Neural progenitor cell (in vitro differentiated cells): ENCODE data around the gene PGAP3. TPM values are rescaled to one million over a fixed set of nuclear protein-coding genes. Genes with fewer than 3 reads are reported as not detected.

Source experiments
- DNase-seq: peaks from one replicate; pipeline ENCODE4 v3.0.0-alpha.2; 2016; ENCODE audit warnings: low spot score
- H2AFZ ChIP-seq: fragments of 200-600 bp; sonication (generic); replicated peaks from 2 replicates; pipeline ENCODE4 v1.6.1; 2016; ENCODE audit warnings: antibody characterized with exemption
- H3F3A ChIP-seq: fragments of 200-600 bp; sonication (generic); 2 replicates; pipeline ENCODE4 v1.6.1; 2016; ENCODE audit warnings: antibody characterized with exemption, low read depth
- H3K27ac ChIP-seq: fragments of 200-600 bp; sonication (generic); 2 replicates; pipeline ENCODE4 v1.5.1; 2016; ENCODE audit warnings: mild to moderate bottlenecking
- H3K27me3 ChIP-seq: fragments of 200-600 bp; sonication (generic); 2 replicates; pipeline ENCODE4 v1.6.1; 2016; ENCODE audit warnings: mild to moderate bottlenecking, moderate library complexity
- H3K36me3 ChIP-seq: fragments of 200-600 bp; sonication (generic); 2 replicates; pipeline ENCODE4 v1.5.1; 2016
- H3K4me1 ChIP-seq: fragments of 200-600 bp; sonication (generic); 2 replicates; pipeline ENCODE4 v1.6.1; 2016; ENCODE audit warnings: mixed run types
- H3K4me2 ChIP-seq: fragments of 200-600 bp; sonication (generic); 2 replicates; pipeline ENCODE4 v1.6.1; 2016
- H3K4me3 ChIP-seq: fragments of 200-600 bp; sonication (generic); 2 replicates; pipeline ENCODE4 v1.5.1; 2016
- H3K79me2 ChIP-seq: fragments of 200-600 bp; sonication (generic); 2 replicates; pipeline ENCODE4 v1.6.1; 2016; ENCODE audit warnings: low read depth
- H3K9ac ChIP-seq: fragments of 200-600 bp; sonication (generic); 2 replicates; pipeline ENCODE4 v1.6.1; 2016
- H3K9me3 ChIP-seq: fragments of 200-600 bp; sonication (generic); 2 replicates; pipeline ENCODE4 v1.5.1; 2016; ENCODE audit warnings: low read depth
- H4K20me1 ChIP-seq: fragments of 200-600 bp; sonication (generic); 2 replicates; pipeline ENCODE4 v1.6.1; 2016; ENCODE audit warnings: low read depth
- H3K27ac Mint-ChIP-seq: 3 replicates; pipeline ENCODE4 v1.8.0; 2021; ENCODE audit warnings: mixed read lengths
- H3K27me3 Mint-ChIP-seq: 2 replicates; pipeline ENCODE4 v1.8.0; 2022; ENCODE audit warnings: low read depth, mild to moderate bottlenecking, inconsistent platforms, moderate library complexity, mixed read lengths; ENCODE audit not compliant: insufficient read depth
- H3K36me3 Mint-ChIP-seq: 3 replicates; pipeline ENCODE4 v1.8.0; 2021; ENCODE audit warnings: mixed read lengths
- H3K4me1 Mint-ChIP-seq: 3 replicates; pipeline ENCODE4 v1.8.0; 2021; ENCODE audit warnings: mixed read lengths
- H3K4me3 Mint-ChIP-seq: 3 replicates; pipeline ENCODE4 v1.8.0; 2021; ENCODE audit warnings: mild to moderate bottlenecking, moderate library complexity, mixed read lengths
- H3K9me3 Mint-ChIP-seq: 3 replicates; pipeline ENCODE4 v1.8.0; 2020; ENCODE audit warnings: mixed read lengths
- EZH2 ChIP-seq: fragments of 200-600 bp; sonication (generic); IDR thresholded peaks from 2 replicates; pipeline ENCODE4 v1.6.1; 2017; ENCODE audit warnings: antibody characterized with exemption, mild to moderate bottlenecking, moderate library complexity
- EZH2phosphoT487 ChIP-seq: fragments of 200-600 bp; sonication (generic); IDR thresholded peaks from 2 replicates; pipeline ENCODE4 v1.6.1; 2017; ENCODE audit warnings: antibody characterized with exemption
- total RNA-seq: library from RNA; depleted of rRNA; stranded (reverse); fragments of >200 nt; gene quantifications from 2 replicates; pipeline ENCODE4 v1.2.3, GENCODE V29; 2015; ENCODE audit warnings: low replicate concordance
- TF ChIP-seq, protein P1 (sequence below): fragments of 200-600 bp; sonication (generic); IDR thresholded peaks from 2 replicates; pipeline ENCODE4 v1.5.1; 2017; ENCODE audit warnings: antibody characterized with exemption, mild to moderate bottlenecking

The PGAP3 gene
- total RNA-seq, 1 donor from 2014 or later, result 6.6 TPM

GRCh38 chr17:39716073-39716818 is 28.4 kb upstream of the PGAP3 start:
- no peaks in the 10 kb centered on the region for H3K4me1 Mint-ChIP-seq
- H3K27ac Mint-ChIP-seq, result no peak overlapping the region
- Histone ChIP-seq H3K4me1 (no peaks in the 10 kb centered on the region), H3K4me3 (no peak overlapping the region), H3K9ac (no peak overlapping the region), H3K36me3 (no peaks in the 10 kb centered on the region), H3K4me2 (no peak overlapping the region), H2AFZ (no peak overlapping the region), H3K9me3 (no peaks in the 10 kb centered on the region), H4K20me1 (peaks cover 6% of the 10 kb centered on the region), H3K27ac (no peak overlapping the region), H3K79me2 (no peaks in the 10 kb centered on the region), H3F3A (peaks cover under 1% of the 10 kb centered on the region), H3K27me3 (no peaks in the 10 kb centered on the region)
- no peak for TF ChIP-seq EZH2
- TF ChIP-seq, protein P1, sequence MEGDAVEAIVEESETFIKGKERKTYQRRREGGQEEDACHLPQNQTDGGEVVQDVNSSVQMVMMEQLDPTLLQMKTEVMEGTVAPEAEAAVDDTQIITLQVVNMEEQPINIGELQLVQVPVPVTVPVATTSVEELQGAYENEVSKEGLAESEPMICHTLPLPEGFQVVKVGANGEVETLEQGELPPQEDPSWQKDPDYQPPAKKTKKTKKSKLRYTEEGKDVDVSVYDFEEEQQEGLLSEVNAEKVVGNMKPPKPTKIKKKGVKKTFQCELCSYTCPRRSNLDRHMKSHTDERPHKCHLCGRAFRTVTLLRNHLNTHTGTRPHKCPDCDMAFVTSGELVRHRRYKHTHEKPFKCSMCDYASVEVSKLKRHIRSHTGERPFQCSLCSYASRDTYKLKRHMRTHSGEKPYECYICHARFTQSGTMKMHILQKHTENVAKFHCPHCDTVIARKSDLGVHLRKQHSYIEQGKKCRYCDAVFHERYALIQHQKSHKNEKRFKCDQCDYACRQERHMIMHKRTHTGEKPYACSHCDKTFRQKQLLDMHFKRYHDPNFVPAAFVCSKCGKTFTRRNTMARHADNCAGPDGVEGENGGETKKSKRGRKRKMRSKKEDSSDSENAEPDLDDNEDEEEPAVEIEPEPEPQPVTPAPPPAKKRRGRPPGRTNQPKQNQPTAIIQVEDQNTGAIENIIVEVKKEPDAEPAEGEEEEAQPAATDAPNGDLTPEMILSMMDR, result no peak
- TF ChIP-seq EZH2phosphoT487, result no peak
- H3K9me3 Mint-ChIP-seq, result no peaks in the 10 kb centered on the region
- no peak overlapping the region for H3K4me3 Mint-ChIP-seq
- peaks cover 4% of the 10 kb centered on the region for H3K27me3 Mint-ChIP-seq
- DNase-seq, result no peak
- peaks cover 22% of the 10 kb centered on the region for H3K36me3 Mint-ChIP-seq

DNA sequence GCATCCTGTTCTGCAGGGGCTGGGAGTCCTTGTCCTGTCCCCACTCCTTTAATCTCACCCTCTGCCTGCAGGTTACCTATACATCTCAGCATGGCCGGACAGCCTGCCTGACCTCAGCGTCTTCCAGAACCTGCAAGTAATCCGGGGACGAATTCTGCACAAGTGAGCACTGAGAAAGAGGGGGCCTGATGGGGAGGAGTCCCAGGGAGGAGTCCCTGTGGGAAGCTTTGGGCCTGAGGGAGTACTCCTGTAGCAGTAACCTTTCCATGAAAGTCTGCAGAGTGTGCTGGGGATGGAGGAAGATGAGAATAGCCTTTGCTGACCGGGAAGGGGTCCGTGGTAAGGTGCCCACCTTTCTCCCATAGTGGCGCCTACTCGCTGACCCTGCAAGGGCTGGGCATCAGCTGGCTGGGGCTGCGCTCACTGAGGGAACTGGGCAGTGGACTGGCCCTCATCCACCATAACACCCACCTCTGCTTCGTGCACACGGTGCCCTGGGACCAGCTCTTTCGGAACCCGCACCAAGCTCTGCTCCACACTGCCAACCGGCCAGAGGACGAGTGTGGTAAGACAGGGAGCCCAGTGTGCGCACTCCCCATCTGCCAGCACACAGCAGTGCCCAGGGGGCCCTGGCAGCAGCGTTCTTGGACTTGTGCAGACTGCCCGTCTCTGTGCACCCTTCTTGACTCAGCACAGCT is 27.7 kb upstream of the PGAP3 start:
- TF ChIP-seq, protein P1, result no peak
- TF ChIP-seq EZH2 (no peak), EZH2phosphoT487 (no peak)
- no peaks in the 10 kb centered on the region for H3F3A ChIP-seq
- H3K79me2 ChIP-seq, result no peaks in the 10 kb centered on the region
- H3K36me3 ChIP-seq, result no peaks in the 10 kb centered on the region
- no peak for DNase-seq
- no peak overlapping the region for H2AFZ ChIP-seq
- peaks cover 6% of the 10 kb centered on the region for H4K20me1 ChIP-seq
- H3K27ac ChIP-seq, result no peak overlapping the region
- Mint-ChIP-seq H3K27ac (no peak overlapping the region), H3K4me1 (no peaks in the 10 kb centered on the region), H3K27me3 (peaks cover 3% of the 10 kb centered on the region), H3K36me3 (peaks cover 22% of the 10 kb centered on the region), H3K9me3 (no peaks in the 10 kb centered on the region), H3K4me3 (peak overlapping the region; percentile 35)
- H3K9me3 ChIP-seq, result no peaks in the 10 kb centered on the region
- H3K4me1 ChIP-seq, result no peaks in the 10 kb centered on the region
- no peaks in the 10 kb centered on the region for H3K27me3 ChIP-seq
- no peak overlapping the region for H3K4me2 ChIP-seq
- no peak overlapping the region for H3K9ac ChIP-seq
- H3K4me3 ChIP-seq, result no peak overlapping the region

DNA sequence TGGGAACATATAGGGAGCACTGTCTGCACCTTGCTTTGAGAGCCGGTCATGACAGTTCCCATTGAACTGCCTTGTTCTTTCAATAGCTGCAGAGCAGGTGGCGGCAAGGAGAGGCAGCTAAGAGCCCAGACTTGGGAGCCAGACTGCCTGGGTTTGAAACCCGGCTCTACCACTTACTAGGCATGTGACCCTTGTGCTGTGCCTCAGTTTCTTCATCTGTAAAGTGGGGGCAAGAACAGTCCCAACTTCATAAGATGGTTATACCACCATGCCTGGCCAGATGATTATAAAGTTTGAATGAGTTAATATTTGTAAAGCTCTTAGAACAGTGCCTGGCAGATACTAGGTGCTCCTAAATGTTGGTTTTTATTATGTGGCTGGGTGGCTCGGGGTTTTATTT is 26.4 kb upstream of the PGAP3 start:
- Histone ChIP-seq H3K27me3 (no peaks in the 10 kb centered on the region), H3K4me2 (no peak overlapping the region), H3K36me3 (no peaks in the 10 kb centered on the region), H2AFZ (no peak overlapping the region), H3K27ac (no peak overlapping the region), H3K9me3 (no peaks in the 10 kb centered on the region), H3K4me1 (no peaks in the 10 kb centered on the region), H3K9ac (no peak overlapping the region), H4K20me1 (peaks cover 6% of the 10 kb centered on the region), H3F3A (no peaks in the 10 kb centered on the region), H3K79me2 (no peaks in the 10 kb centered on the region), H3K4me3 (no peak overlapping the region)
- H3K9me3 Mint-ChIP-seq, result no peaks in the 10 kb centered on the region
- H3K27me3 Mint-ChIP-seq, result peaks cover 3% of the 10 kb centered on the region
- H3K4me1 Mint-ChIP-seq, result no peaks in the 10 kb centered on the region
- TF ChIP-seq, protein P1, result no peak
- no peak for TF ChIP-seq EZH2
- no peak for TF ChIP-seq EZH2phosphoT487
- peaks cover 13% of the 10 kb centered on the region for H3K36me3 Mint-ChIP-seq
- H3K4me3 Mint-ChIP-seq, result no peak overlapping the region
- no peak for DNase-seq
- H3K27ac Mint-ChIP-seq, result no peak overlapping the region
